K562 (cell line): ENCODE results near the gene TBX1. TPM values are rescaled to one million over a fixed set of nuclear protein-coding genes. Genes with fewer than 3 reads are reported as not detected.

Experiments used
- ATAC-seq: fragments of 200-7000 bp; cut with Tn5 transposase; 3 replicates; pipeline ENCODE4 v1.9.1; 2020; ENCODE audit warnings: moderate library complexity
- BruUV-seq: library from RNA; stranded (reverse); fragments of 400-500 nt; replicated peaks from 2 replicates; lab custom pipeline; 2021; lab: Mats Ljungman, UMichigan
- CTCF ChIA-PET: fragments of 300-600 bp; formaldehyde crosslinking; extraction: SDS; loops from one replicate; lab custom pipeline; 2021; ENCODE audit warnings: low intra/inter-chr PET ratio; lab: Yijun Ruan, JAX
- POLR2A ChIA-PET: fragments of 300-600, 350-650 bp; sonication (Branson Sonifier 250); formaldehyde crosslinking; extraction: SDS; loops from one replicate; lab custom pipeline; 2021; ENCODE audit warnings: antibody characterized with exemption, inconsistent platforms; lab: Yijun Ruan, JAX
- DNase-seq, 4 experiments: peaks; one replicate each; pipeline versions ENCODE4 v3.0.0 to v3.0.0-alpha.2; 2011 to 2018; ENCODE audit warnings: low spot score in 3 of 4, mixed read lengths in 3 of 4; ENCODE audit errors: extremely low read depth in 1 of 4
- FAIRE-seq: peaks from 2 replicates; lab custom pipeline; 2011; peaks lifted over from hg19 to GRCh38; lab: Jason Lieb, UNC
- H2AFZ ChIP-seq: 2 replicates; pipeline ENCODE4 v1.6.0; 2011; ENCODE audit warnings: low read depth, low read length, control low read depth, inconsistent platforms
- H3K27ac ChIP-seq: fragments of 200-600 bp; 3 replicates; pipeline ENCODE4 v1.8.0; 2011; ENCODE audit warnings: low read depth, mild to moderate bottlenecking, control low read depth, inconsistent platforms, low read length, moderate library complexity, mixed read lengths; ENCODE audit errors: extremely low read depth
- H3K27me3 ChIP-seq, 2 experiments: fragments of 300-600 bp in 1 of 2; 2 replicates in 1 of 2; 3 replicates in 1 of 2; pipeline versions ENCODE4 v1.6.0 to v1.8.0; 2011; ENCODE audit warnings: inconsistent platforms in 2 of 2, low read length in 2 of 2, mild to moderate bottlenecking in 1 of 2, mixed read lengths in 1 of 2, moderate library complexity in 1 of 2; ENCODE audit not compliant: control insufficient read depth in 2 of 2, insufficient read depth in 2 of 2
- H3K36me3 ChIP-seq: fragments of 300-600 bp; 3 replicates; pipeline ENCODE4 v1.8.0; 2011; ENCODE audit warnings: mild to moderate bottlenecking, low read length, inconsistent platforms; ENCODE audit not compliant: control insufficient read depth, insufficient read depth
- H3K4me1 ChIP-seq, 2 experiments: fragments of 200-600 bp in 1 of 2; replicated peaks in 1 of 2; 2 replicates in 1 of 2; 3 replicates in 1 of 2; pipeline versions ENCODE4 v1.5.1 to v1.8.0; 2011; ENCODE audit warnings: inconsistent platforms in 2 of 2, low read length in 2 of 2, mild to moderate bottlenecking in 1 of 2, mixed read lengths in 1 of 2, moderate library complexity in 1 of 2; ENCODE audit not compliant: control insufficient read depth in 2 of 2, insufficient read depth in 2 of 2
- H3K4me2 ChIP-seq: 2 replicates; pipeline ENCODE4 v1.6.1; 2011; ENCODE audit warnings: low read length, control low read depth, inconsistent platforms, mixed read lengths; ENCODE audit not compliant: insufficient read depth
- H3K4me3 ChIP-seq: fragments of 200-600 bp; sonication (generic), shearing (Covaris generic); 2 replicates; pipeline ENCODE4 v1.5.1; 2016; ENCODE audit warnings: control low read depth, inconsistent platforms
- H3K79me2 ChIP-seq: fragments of 200-600 bp; 3 replicates; pipeline ENCODE4 v1.8.0; 2011; ENCODE audit warnings: low read length, inconsistent platforms; ENCODE audit not compliant: control insufficient read depth, insufficient read depth
- H3K9ac ChIP-seq, 2 experiments: 2 replicates each; pipeline versions ENCODE4 v1.6.0 to v1.6.1; 2011; ENCODE audit warnings: low read depth in 2 of 2, low read length in 2 of 2, control low read depth in 1 of 2, inconsistent platforms in 1 of 2, mild to moderate bottlenecking in 1 of 2, mixed read lengths in 1 of 2; ENCODE audit not compliant: insufficient read depth in 1 of 2
- H3K9me1 ChIP-seq: one replicate; pipeline ENCODE4 v1.6.0; 2011; ENCODE audit warnings: inconsistent platforms, mild to moderate bottlenecking, low read length, moderate library complexity; ENCODE audit not compliant: control insufficient read depth, insufficient read depth
- H3K9me3 ChIP-seq: replicated peaks from 2 replicates; pipeline ENCODE4 v1.5.1; 2011; ENCODE audit warnings: low read depth, low read length, inconsistent platforms; ENCODE audit not compliant: control insufficient read depth, insufficient read depth
- H4K20me1 ChIP-seq: replicated peaks from 2 replicates; pipeline ENCODE4 v1.6.1; 2011; ENCODE audit warnings: low read length, inconsistent platforms, mixed read lengths; ENCODE audit not compliant: control insufficient read depth, insufficient read depth
- HIVEP1 ChIP-seq: fragments of 250-450 bp; sonication (Bioruptor Pico); IDR thresholded peaks from 2 replicates; pipeline ENCODE4 v1.4.0; 2020; ENCODE audit warnings: mild to moderate bottlenecking
- SRF ChIP-seq, 2 experiments: fragments of 250-450, 450-650 bp in 1 of 2; sonication (Bioruptor Pico) in 1 of 2; sonication (generic) in 1 of 2; formaldehyde crosslinking; IDR thresholded peaks; 2 replicates each; pipeline versions ENCODE4 v1.5.0 to v1.5.1; 2020 to 2022; ENCODE audit warnings: mild to moderate bottlenecking in 1 of 2, missing genetic modification reagents in 1 of 2
- ZBTB1 ChIP-seq: sonication (generic); formaldehyde crosslinking; IDR thresholded peaks from 2 replicates; pipeline ENCODE4 v1.8.1; 2023; ENCODE audit warnings: missing genetic modification reagents, low read depth, mild to moderate bottlenecking, borderline replicate concordance
- ZNF3 ChIP-seq: fragments of 250-450 bp; sonication (Bioruptor Pico); IDR thresholded peaks from 2 replicates; pipeline ENCODE4 v1.5.0; 2021; ENCODE audit warnings: mild to moderate bottlenecking, moderate library complexity
- ZNF316 ChIP-seq: fragments of 450-650 bp; IDR thresholded peaks from 2 replicates; pipeline ENCODE4 v1.6.1; 2016
- ZNF77 ChIP-seq: fragments of 250-450 bp; sonication (Bioruptor Pico); IDR thresholded peaks from 2 replicates; pipeline ENCODE4 v1.5.0; 2020
- WGBS: fragments of 100-300 bp; shearing (Covaris generic); methylation state at CpG from one replicate; pipeline ENCODE4 v1.1.6; 2016; ENCODE audit warnings: low coverage, mixed read lengths; ENCODE audit not compliant: insufficient coverage; ENCODE audit errors: missing lambda C conversion rate; 5-methylcytosine and 5-hydroxymethylcytosine counted together
- in situ Hi-C: fragments of 300-500 bp; cut with MboI; formaldehyde crosslinking; loops from 4 replicates; pipeline ENCODE4 v1.15.0; 2018; ENCODE audit warnings: inconsistent platforms, mixed read lengths
- intact Hi-C: fragments of 100-400 bp; cut with micrococcal nuclease; formaldehyde crosslinking; loops from 2 replicates; pipeline ENCODE4 v1.14.2; 2022
- polyA plus RNA-seq, 8 experiments: library from polyadenylated mRNA; depleted of rRNA in 4 of 8; stranded (reverse) in 5 of 8; unstranded in 3 of 8; fragments of >200 nt; fragmentation: Nextera tagmentation in 2 of 8; fragmentation: Illumina TruSeq in 1 of 8; extraction: Ambion mirVana in 2 of 8; extraction: Trizol in 1 of 8; gene quantifications; 2 replicates each; pipeline versions ENCODE4 v1.2.1 to v1.2.3, GENCODE V29; 2011 to 2014; ENCODE audit warnings: inconsistent platforms in 1 of 8, missing spikeins in 1 of 8
- total RNA-seq, 7 experiments: library from RNA; depleted of rRNA in 6 of 7; stranded (reverse); fragments of >200 nt in 6 of 7; fragmentation: Illumina TruSeq in 2 of 7; extraction: Trizol in 2 of 7; gene quantifications; 2 replicates each; pipeline versions ENCODE4 v1.2.1 to v1.2.3, GENCODE V29; 2011 to 2021; ENCODE audit warnings: low replicate concordance in 1 of 7
- TF ChIP-seq, protein P1 (sequence below): fragments of 250-450 bp; sonication (Bioruptor Pico); IDR thresholded peaks from 2 replicates; pipeline ENCODE4 v1.4.0; 2020; ENCODE audit warnings: mild to moderate bottlenecking, moderate library complexity
- TF ChIP-seq, protein P2 (sequence below), 2 experiments: IDR thresholded peaks; 2 replicates each; pipeline ENCODE4 v1.6.1; 2012; ENCODE audit warnings: improper control_type of control experiment in 2 of 2, low read depth in 2 of 2, low read length in 2 of 2, borderline replicate concordance in 1 of 2
- TF ChIP-seq, protein P3 (sequence below): fragments of 450-650 bp; IDR thresholded peaks from 2 replicates; pipeline ENCODE4 v1.6.1; 2018; ENCODE audit warnings: mild to moderate bottlenecking, low read depth; ENCODE audit not compliant: partially characterized antibody
- TF ChIP-seq, protein P4 (sequence below): fragments of 150-350 bp; IDR thresholded peaks from 2 replicates; pipeline ENCODE4 v1.6.1; 2014; ENCODE audit warnings: low read depth, mild to moderate bottlenecking, low read length, borderline replicate concordance

TBX1 gene
- total and polyA plus RNA-seq, 9 of the 15 experiments (the other 6 are each of a cell fraction or from before 2014, with no cell fraction given), result 0.07 to 35.0 (median 3.9) TPM

DNA sequence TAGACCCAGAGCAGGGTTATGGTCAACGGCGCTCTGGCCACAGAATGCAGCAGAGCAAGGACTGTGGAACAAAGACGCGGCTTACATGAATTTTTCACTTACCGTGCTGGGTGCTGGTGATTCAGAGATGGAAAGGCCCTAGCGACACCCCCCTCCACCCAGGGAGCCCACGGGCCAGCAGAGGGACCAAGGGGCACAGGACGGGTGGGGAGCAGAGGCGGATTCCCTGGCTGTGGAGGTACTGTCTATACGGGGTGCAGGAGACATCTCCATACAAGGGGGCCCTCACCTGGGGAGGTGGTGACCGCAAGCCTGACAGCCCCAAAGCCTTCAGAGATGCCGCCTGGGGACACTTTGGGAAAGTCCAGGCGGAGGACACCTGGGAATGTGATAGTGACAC is 47.3 kb upstream of the TBX1 start:
- H3K79me2 ChIP-seq, result peaks cover 3% of the 10 kb centered on the region; the same call in 2 of the 3 replicates
- peaks cover 5% of the 10 kb centered on the region for H3K9me1 ChIP-seq
- H3K4me2 ChIP-seq, result no peak overlapping the region
- H3K36me3 ChIP-seq, result no peaks in the 10 kb centered on the region
- intact Hi-C loops, result loop anchor here (10.0 kb wide), 1 partner anchor 48 kb away; no protein-coding TSS in a partner anchor
- peaks cover 23 to 78% of the 10 kb centered on the region in 2 experiments for H3K4me1 ChIP-seq
- FAIRE-seq, result no peak
- H3K9ac ChIP-seq, result peak overlapping the region in 1 of 2 experiments; percentile 0; a peak in 1 of 4 replicates
- no peak overlapping the region for H3K27ac ChIP-seq
- in situ Hi-C loops, result no loop called here
- CTCF ChIA-PET, result no interaction called here
- no TSS peak for BruUV-seq
- no peak overlapping the region for H2AFZ ChIP-seq
- no peaks in the 10 kb centered on the region for H3K9me3 ChIP-seq
- H4K20me1 ChIP-seq, result peaks cover 18% of the 10 kb centered on the region; the same call in 1 of the 2 replicates
- H3K27me3 ChIP-seq, result peaks cover 16 to 37% of the 10 kb centered on the region in 2 experiments; a peak in 4 of 5 replicates
- POLR2A ChIA-PET, result interaction anchor here (1.2 to 6.0 kb wide), 3 partner anchors 12 to 574 kb away, joined by 4 to 52 read pairs (median 10); no protein-coding TSS in a partner anchor
- WGBS, result 66% methylated on average over 13 of the region's 13 CpGs
- no peak for DNase-seq
- no peak for ATAC-seq
- no peak overlapping the region for H3K4me3 ChIP-seq
- TF ChIP-seq, protein P1, sequence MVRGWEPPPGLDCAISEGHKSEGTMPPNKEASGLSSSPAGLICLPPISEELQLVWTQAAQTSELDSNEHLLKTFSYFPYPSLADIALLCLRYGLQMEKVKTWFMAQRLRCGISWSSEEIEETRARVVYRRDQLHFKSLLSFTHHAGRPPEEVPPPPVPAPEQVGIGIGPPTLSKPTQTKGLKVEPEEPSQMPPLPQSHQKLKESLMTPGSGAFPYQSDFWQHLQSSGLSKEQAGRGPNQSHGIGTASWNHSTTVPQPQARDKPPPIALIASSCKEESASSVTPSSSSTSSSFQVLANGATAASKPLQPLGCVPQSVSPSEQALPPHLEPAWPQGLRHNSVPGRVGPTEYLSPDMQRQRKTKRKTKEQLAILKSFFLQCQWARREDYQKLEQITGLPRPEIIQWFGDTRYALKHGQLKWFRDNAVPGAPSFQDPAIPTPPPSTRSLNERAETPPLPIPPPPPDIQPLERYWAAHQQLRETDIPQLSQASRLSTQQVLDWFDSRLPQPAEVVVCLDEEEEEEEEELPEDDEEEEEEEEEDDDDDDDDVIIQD (CRISPR knock-in tag), result 0 out of 2 replicates have a peak, but pooled peaks have one; percentile 43
- TF ChIP-seq, protein P2, sequence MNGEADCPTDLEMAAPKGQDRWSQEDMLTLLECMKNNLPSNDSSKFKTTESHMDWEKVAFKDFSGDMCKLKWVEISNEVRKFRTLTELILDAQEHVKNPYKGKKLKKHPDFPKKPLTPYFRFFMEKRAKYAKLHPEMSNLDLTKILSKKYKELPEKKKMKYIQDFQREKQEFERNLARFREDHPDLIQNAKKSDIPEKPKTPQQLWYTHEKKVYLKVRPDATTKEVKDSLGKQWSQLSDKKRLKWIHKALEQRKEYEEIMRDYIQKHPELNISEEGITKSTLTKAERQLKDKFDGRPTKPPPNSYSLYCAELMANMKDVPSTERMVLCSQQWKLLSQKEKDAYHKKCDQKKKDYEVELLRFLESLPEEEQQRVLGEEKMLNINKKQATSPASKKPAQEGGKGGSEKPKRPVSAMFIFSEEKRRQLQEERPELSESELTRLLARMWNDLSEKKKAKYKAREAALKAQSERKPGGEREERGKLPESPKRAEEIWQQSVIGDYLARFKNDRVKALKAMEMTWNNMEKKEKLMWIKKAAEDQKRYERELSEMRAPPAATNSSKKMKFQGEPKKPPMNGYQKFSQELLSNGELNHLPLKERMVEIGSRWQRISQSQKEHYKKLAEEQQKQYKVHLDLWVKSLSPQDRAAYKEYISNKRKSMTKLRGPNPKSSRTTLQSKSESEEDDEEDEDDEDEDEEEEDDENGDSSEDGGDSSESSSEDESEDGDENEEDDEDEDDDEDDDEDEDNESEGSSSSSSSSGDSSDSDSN (IDR thresholded peaks at IDR 0.05; ENCODE audit: borderline replicate concordance in 1 of 2, low read depth in 2 of 2, low read length in 2 of 2), result 0 out of 4 replicates have a peak, but pooled peaks of 1 of the 2 experiments have one; percentile 38
- TF ChIP-seq ZNF77 (CRISPR knock-in tag) (no peak), ZBTB1 (CRISPR knock-in tag) (no peak), ZNF316 (no peak), HIVEP1 (0 out of 2 replicates have a peak, but pooled peaks have one; percentile 15), ZNF3 (CRISPR knock-in tag) (no peak), SRF (CRISPR knock-in tag; IDR thresholded peaks at IDR 0.05) (0 out of 4 replicates have a peak, but pooled peaks of 1 of the 2 experiments have one; percentile 9)
- TF ChIP-seq, protein P3, sequence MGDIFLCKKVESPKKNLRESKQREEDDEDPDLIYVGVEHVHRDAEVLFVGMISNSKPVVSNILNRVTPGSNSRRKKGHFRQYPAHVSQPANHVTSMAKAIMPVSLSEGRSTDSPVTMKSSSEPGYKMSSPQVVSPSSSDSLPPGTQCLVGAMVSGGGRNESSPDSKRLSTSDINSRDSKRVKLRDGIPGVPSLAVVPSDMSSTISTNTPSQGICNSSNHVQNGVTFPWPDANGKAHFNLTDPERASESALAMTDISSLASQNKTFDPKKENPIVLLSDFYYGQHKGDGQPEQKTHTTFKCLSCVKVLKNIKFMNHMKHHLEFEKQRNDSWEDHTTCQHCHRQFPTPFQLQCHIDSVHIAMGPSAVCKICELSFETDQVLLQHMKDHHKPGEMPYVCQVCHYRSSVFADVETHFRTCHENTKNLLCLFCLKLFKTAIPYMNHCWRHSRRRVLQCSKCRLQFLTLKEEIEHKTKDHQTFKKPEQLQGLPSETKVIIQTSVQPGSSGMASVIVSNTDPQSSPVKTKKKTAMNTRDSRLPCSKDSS, result no peak
- TF ChIP-seq, protein P4, sequence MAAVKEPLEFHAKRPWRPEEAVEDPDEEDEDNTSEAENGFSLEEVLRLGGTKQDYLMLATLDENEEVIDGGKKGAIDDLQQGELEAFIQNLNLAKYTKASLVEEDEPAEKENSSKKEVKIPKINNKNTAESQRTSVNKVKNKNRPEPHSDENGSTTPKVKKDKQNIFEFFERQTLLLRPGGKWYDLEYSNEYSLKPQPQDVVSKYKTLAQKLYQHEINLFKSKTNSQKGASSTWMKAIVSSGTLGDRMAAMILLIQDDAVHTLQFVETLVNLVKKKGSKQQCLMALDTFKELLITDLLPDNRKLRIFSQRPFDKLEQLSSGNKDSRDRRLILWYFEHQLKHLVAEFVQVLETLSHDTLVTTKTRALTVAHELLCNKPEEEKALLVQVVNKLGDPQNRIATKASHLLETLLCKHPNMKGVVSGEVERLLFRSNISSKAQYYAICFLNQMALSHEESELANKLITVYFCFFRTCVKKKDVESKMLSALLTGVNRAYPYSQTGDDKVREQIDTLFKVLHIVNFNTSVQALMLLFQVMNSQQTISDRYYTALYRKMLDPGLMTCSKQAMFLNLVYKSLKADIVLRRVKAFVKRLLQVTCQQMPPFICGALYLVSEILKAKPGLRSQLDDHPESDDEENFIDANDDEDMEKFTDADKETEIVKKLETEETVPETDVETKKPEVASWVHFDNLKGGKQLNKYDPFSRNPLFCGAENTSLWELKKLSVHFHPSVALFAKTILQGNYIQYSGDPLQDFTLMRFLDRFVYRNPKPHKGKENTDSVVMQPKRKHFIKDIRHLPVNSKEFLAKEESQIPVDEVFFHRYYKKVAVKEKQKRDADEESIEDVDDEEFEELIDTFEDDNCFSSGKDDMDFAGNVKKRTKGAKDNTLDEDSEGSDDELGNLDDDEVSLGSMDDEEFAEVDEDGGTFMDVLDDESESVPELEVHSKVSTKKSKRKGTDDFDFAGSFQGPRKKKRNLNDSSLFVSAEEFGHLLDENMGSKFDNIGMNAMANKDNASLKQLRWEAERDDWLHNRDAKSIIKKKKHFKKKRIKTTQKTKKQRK, result 0 out of 2 replicates have a peak, but pooled peaks have one; percentile 7
